GM21390 (cell line): ENCODE measurements around the gene HTR6.
"Not testable (repeated sequence)": the region's sequence is repeated elsewhere in the genome, so short reads cannot be mapped to it uniquely, and the experiment has no call there.

Source experiments
- ATAC-seq: cut with Tn5 transposase; IDR thresholded peaks from one replicate; pipeline ENCODE4 v1.9.1; 2021; ENCODE audit not compliant: unreplicated experiment

HTR6 gene

DNA sequence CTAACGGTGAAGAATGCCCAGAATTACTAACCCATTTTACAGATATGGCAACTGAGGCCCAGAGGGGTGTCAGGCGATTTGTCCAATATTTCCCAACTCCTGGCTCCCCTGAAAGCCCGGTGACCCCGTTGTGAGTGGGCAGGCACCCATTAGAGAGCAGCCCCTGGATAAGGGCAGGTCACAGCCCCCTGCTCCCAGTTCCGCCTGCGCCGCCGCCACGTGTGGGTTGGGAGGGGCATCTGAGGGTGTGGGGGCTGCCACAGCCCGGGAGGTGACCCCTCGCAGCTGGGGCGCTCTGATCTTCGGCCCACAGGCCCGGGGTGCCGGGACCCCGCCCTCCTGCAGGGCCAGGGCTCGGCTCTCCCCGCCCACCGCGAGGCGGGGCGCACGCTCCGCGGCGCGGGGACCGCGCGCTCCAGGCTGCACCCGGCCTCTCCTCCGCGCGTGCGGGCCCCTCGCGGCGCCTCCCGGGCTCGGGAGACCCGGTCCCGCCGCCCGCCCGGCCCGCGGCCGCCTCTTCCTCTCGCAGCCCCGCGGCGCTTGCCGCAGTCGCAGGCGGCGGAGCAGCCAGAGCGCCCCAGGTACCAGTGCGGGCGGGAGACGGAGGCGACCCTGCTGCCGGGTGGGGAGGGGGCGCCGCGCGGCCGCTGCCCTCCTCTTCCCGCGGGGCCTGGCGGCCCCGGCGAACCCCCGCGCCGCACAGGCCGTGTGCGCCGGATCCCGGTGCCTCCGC lies at the start of gene HTR6:
Gene HTR6, plus strand, starts transcription at position 423 of the 733 bp plus-strand sequence. CDS start 879 bp downstream, outside the sequence.
- ATAC-seq, result no peak

DNA sequence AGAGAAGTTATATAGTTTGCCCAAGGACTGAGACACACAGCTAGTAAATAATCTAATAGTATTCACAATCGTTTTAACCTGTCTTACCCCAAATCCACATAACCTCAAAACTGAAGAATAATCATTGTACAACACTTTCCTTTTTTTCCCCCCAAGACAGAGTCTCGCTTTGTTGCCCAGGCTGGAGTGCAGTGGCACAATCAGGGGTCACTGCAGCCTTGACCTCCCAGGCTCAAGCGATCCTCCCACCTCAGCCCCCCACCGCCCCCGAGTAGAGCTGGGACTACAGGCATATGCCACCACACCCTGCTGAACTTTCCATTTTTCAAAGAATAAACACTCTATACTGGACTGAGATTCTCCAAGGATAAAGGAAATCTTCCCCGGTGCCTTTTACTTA lies 49.2 kb upstream of the HTR6 start:
- ATAC-seq, result no peak

DNA sequence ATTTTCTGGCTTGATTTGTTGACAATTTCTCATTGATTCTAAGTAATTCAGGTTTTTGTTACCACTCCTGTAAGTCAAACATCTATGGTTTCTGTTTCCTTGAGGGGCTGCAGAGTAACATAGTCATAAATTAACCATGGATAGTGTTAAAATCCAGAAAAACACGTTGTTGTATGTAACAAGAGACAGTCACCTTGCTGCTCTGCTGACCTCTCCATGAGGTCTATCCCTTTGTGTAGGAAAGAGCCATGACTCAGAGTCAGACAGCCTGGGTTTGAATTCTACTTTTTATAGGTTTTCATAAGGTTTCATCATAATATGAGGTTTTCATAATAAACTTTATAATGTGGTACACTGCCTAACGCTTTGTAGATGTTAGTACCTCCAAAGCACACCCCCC lies 48.2 kb upstream of the HTR6 start:
- no peak for ATAC-seq

DNA sequence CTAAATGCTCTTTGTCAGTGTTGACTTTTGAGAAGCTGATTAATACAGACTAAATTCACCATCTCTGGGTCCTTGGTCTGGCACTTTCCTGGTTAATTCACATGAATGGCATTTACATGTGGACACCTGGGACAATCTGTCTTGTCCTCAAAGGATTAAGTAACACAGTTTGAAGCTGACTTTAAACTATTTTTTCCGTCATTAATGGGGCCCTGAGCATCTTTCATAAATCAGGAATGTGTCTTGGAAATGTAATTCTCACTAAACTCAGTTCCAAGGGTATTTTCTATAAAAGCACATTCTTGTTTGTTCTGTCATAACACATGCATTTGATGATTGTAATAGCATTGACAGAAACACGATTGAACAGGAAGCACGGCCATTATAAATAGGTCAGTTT lies 47.3 kb upstream of the HTR6 start:
- ATAC-seq, result no peak

DNA sequence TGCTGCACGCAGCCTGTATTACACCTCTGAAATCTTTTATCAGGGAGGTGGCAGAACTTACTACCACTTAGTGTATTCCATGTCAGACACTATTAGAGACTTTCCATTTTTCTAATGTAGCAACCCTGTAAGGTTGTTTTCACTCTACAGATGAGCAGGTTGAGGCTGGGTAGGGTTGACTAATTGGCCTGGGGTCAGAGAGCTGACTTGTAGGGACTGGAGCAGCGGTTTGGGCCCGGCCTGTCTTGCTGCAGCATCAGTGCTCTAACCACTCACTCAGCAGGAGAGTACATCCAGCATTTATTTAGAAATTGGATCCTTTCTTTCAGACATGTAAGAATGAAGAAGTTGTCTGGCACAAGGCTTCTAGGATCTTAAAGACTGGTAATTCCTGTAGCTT lies 46.2 kb upstream of the HTR6 start:
- no peak for ATAC-seq

DNA sequence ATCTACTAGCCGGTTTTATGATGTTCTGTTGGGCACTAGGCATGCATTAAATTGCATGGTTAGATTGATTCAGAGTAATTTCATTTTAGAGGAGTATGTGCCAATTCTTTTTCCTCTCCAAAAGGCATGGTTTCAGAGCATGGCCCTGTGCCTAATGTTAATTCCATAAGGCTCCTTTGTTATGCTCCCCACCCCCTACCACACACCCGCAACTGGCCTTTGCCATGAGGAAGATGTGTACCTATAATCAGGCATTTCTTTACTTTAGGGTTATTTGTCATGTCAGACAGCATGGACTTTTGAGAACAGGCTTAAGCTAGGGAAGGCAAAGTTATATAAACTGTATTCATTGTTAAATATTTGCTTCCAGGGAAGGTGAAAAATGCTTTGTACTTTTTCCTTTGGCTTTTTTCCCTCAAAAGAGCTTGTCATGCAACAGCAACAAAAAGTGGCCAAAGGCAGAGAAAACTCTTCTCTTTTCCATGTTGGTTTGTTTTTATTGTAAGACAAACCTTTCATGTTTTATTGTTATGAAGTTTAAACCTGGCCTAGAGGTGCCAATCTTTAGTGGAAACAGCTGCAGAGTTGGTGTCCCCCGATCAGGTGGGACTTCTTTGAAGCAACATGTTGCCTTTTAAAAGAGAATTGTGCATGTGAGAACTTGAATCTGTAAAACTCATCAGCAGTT lies 44.8 kb upstream of the HTR6 start:
- no peak for ATAC-seq

DNA sequence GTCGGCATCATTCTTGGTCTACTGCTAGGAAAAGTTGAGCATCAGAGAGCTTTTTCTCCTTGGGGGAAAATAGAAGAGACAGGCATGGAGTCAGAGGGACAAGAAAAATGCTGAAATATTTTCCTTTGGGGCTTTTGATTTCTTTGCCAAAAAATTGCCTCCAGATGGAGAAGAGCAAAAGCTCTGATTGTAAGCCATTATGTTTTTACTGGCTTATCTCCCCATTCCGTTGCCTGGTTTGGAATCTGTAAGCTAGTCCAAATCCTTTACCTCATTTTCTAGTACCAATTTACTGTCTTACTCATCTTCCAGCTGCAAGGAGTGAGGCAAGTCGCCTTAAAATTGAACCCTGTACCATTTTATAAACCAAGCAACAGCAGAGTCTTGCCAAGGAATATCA lies 43.9 kb upstream of the HTR6 start:
- ATAC-seq, result no peak

DNA sequence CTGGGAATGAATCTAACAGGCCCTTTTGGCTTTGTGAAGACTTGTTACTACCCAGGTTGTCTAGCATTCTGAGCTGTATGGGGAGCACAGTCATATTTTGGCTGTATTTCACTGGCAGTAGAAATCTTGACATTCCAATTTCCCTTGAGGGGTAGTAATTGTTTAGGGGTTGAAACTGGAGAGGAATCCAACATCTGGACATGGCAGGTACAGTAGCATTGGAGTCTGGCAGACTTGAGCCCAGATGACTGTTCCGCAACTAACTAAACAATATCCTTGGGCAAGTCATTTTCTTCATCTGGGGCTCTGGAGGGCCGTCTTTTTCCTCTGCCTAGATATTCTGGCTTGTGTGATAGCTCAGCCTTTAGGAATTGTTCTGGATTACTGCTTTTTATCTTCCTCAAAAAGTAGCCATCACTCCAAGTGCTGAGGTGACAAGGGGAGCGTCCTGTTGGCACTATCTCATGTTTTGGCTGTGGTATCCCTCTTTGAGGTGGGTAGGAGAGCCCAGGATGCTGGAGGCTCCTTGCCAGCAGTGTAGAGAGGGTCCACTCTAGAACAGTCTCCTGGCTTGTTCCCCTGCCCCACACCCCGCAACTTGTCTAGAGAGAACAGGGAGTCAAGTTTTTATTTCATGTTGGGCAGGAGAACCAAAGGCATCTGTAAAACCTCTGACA lies 43.3 kb upstream of the HTR6 start:
- ATAC-seq, result no peak

DNA sequence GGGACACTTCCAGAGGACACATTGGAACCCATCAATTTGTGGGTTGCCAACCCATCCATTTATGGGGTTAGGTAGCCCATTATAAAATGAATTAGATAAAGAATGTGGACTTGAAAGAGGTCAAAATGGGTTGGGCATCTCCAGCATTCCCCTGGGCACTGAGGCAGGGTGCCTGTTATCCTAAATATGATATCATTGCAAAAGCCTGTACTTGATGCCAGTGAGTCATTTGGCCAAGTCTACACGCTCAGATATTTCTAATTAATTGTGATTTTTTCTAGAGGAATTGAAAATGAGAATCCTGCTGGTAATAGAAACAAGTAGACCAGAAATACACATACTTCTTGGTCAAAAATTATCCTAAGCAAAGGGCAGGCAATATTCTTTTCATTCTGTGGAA lies 42.5 kb upstream of the HTR6 start:
- no peak for ATAC-seq

DNA sequence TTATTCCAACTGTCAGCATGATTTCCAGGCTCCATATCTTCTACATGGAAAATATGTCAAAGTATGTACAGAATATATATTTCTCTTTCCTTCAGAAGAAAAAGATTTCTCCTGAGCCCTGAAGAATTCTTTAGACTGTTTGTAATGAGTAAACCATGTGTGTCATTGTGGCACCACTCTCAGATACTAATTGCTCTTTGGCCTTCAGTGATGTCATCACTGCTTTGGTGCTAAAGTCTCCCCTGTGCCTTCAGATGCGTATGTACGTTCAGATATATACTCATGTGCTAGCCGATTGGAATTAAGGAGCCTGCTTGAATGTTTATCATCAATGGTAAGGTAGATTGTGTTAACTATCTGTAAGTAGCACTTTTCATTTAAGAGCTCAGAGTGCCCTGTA lies 41.2 kb upstream of the HTR6 start:
- ATAC-seq, result no peak

DNA sequence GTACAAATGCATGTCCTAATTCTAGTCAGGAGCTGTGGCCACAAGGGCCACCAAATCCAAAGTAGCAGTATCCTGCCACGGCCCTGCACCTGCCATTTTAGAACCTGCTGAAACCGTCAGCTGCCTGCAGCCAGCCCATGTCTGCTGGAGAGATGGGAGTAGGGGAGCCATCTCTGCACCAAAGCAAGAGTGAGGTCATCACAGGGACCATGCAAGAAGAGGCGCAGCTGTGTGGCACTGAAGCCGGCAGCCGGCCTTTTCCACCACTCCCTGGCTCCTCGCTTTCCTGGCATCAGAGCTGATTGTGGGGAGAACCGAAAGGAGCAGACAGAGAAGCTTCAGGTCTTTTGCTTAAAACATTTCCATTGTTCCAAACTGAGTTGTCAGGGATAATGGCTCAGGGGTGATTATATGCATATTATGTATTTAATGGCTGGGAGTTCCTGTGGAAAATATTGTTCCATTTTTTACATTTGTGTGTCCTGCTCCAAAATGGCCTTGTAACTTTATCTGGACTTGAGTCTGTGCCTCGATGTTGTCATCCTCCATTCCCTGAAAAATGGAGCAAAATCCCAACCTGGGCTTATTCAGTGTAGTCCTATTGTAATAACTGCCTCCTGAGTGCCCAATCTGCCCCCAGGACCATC lies 39.3 kb upstream of the HTR6 start:
- no peak for ATAC-seq

DNA sequence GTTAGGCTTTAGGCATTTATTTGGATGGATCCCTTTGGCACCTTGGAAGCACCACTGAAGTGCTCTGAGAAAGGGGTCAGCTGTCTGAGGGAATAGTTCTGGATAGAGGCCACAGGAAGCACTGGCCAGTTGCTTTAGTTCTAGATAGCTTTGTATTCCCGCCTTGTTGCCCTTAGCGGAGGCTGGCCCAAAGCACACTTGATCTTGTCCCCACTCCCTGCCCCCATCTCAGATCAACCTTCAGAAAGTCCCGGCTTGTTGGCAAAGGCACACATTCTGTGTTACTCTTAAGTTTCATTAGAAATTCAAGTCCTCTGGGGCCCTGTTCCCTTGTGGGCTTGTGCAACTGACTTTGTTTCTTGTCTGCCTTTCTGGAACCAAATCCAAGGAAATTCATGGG lies 35.8 kb upstream of the HTR6 start:
- ATAC-seq, result no peak

DNA sequence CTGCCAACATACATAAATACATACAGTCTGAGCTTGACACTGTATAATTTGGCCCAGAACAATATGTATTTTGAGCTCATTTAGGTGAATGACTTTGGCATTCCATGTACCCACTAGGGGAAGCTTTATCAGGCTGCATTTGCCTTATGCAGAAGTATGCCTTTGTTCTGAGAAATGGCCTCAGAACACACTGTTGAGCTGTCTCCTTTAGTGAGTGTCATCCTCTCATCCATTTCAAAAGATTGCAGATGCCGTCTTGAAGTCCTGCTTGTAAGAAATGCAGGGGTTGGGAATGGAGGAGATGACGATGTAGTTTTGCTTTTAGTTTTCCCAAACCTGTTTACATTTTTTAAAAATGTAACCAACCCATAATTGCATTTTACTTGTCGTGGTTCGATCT lies 35.3 kb upstream of the HTR6 start:
- ATAC-seq, result no peak

DNA sequence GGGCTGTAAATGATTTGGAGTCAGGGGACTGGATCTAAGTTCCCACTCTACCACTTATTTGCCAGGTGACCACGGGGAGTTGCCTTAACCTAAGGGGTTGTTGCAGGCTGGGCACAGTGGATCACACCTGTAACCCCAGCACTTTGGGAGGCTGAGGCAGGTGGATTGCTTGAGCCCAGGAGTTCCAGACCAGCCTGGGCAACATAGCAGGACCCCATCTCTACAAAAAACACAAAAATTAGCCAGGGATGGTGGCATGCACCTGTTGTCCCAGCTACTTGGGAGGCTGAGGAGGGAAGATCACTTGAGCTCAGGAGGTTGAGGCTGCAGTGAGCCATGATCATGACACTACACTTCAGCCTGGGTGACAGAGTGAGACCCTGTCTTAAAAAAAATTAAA lies 34.5 kb upstream of the HTR6 start:
- not testable (repeated sequence) for ATAC-seq

DNA sequence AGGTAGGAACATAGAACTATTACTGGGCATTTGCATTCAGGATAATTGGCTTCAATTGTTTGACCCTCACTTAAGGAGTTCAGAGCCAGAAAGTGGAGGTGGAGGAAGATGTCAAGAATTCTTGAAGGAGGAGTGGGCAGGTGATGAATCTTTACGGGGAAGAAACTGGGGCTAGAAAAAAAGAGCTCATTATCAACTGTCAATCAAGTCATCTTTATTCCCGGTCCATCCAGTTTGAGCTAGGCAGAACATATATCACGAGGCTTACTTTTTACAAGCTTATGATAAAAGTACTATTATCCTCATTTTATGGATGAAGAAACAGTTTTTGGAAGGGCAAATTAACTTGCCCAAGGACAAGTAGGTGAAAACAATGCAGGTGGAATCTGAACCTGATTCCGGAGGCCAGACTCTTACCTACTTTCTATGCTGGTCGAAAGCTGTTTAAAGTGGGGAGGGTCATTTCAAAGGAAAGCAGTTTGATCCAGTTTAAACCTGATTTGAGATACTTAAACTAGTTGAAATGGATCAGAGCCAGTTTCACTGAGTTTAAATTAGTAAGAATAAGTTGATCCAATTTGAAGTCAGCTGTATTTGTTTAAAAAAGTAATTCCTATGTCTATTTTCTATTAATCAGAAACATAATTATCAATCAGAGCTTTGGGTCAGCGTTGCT lies 33.8 kb upstream of the HTR6 start:
- ATAC-seq, result no peak

DNA sequence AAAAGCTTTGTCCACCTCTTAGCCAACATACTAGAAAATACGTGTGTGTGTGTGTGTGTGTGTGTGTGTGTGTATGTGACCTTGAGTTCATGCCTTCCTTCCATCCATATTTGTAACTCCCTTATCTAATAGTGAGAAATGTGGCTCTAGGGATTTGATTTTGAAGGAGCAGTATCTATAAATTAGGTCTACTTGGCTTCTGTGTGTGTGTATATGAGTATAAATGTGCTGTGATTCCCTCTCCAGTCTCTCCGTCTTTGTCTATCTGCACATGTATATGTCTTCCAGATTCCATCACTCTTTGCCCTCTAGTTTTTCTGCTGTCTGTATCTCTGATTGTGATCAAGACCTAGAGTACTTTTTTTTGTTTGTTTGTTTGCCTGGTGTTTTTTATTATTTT lies 32.5 kb upstream of the HTR6 start:
- no peak for ATAC-seq

DNA sequence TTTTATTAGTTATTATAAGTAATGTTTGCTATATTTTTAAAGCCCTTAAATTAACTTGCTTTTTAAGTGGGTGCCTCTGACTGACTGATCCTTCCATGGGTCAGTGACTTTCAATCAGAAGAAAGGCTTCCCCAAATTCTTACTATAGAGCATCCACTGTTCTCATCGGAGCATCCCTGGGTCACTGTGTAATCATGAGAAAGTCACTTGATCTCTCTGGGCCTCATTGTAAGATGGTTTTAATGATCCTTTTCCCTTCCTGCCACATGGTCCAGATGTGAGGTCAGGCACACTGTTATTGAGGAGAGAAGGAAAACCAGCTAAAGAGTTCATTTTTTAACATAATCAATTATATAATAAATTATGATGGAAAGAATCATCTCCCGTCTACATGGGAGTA lies 31.6 kb upstream of the HTR6 start:
- no peak for ATAC-seq

DNA sequence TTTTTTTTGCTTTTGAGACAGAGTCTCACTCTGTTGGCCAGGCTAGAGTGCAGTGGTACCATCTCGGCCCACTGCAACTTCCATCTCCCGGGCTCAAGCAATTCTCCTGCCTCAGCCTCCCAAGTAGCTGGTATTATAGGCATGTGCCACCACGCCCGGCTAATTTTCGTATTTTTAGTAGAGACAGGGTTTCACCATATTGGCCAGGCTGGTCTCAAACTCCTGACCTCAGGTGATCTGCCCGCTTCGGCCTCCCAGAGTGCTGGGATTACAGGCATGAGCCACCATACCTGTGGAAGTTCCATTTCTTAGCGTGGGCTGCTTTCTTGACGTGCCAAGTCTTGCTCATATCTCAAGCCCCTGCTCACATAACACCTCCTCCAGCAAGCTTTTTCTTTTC lies 29.6 kb upstream of the HTR6 start:
- ATAC-seq, result not testable (repeated sequence)

DNA sequence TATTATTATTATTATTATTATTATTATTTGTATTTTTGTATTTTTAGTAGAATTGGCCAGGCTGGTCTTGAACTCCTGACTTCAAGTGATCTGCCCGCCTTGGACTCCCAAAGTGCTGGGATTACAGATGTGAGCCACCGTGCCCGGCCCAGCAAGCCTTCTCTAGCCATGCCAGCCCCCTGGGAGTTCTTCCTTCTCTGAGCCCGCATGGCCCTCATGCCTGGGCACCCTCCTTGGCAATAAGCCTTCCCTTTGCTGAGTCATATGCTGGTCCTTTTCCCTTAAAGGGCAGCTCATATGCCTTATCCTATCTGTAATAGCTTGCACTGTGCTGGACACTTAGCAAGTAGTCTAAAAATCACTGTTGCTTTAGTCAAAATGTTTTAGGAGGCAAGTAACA lies 29.0 kb upstream of the HTR6 start:
- no peak for ATAC-seq

DNA sequence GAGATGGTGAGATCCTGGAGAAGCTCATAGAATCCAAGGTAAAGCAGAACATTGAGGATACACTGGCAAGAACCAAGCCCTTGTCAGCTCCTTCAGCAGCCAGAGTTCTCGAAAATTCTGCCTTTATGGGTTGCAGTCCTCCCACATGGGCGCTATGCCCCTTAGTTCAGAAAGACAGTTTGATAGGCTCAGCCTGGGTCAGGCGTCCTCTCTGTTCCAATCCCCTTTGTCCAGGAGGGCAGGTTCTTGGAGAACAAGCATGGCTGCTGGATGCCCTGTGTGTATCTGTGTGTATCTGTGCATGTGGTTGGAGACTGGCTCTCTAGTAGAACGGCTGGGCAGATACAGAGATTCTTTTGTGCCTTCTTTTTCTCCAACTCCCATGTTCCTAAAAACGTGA lies 28.6 kb upstream of the HTR6 start:
- ATAC-seq, result no peak

DNA sequence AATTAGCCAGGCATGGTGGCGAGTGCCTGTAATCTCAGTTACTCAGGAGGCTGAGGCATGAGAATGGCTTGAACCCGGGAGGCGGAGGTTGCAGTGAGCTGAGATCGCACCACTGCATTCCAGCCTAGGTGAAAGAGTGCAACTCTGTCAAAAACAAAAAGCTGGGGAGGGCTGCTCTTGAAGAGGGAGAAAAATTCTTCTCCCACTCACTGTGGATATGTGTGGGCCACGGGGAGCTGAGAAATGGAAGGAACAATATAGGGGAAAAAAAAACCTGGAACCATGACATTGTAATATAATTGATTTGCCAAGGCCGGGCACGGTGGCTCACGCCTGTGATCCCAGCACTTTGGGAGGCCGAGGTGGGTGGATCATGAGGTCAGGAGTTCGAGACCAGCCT lies 27.9 kb upstream of the HTR6 start:
- not testable (repeated sequence) for ATAC-seq
